Stimulated activated CD8-positive, alpha-beta memory T cell treated with anti-CD3 and anti-CD28 coated beads, Interleukin-15, amount 100 ng/mL, for 1 hour (primary cell): ENCODE data around the gene ZNF502.

Experiments
- DNase-seq: peaks from one replicate; pipeline ENCODE4 v3.0.0-alpha.2; 2020; ENCODE audit warnings: low read depth

ZNF502 gene

DNA sequence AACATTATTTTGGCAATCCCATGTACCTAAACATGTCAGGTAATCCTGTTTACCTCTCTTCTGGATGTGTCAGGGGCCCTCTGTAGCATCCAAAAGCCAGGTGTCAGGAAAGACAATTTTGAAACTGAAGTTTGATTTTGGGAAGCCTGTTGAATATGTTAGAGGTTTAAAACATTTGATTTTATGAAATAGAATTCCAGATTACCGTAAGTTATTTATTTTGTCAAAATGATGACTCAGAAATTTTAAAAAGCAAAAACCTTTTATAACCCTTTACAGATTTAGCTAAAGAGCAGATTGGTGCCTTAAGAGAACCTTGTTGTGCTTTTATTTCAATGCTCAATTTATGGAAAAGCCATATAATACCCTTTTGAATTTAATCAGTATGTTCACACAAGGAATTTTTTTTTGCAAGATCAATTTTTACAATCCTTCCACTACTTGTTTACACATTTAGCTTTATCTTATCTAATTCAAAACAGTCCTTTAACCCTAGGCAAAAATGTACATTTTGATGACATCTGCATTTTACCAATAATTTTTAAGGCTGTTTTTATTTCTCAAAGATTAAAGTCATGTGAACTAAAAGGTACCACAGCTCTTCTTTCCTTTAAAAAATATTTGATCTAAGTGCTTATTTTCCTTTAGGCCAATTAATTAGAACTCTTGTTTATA lies 59.1 kb downstream of the ZNF502 start:
- no peak for DNase-seq

DNA sequence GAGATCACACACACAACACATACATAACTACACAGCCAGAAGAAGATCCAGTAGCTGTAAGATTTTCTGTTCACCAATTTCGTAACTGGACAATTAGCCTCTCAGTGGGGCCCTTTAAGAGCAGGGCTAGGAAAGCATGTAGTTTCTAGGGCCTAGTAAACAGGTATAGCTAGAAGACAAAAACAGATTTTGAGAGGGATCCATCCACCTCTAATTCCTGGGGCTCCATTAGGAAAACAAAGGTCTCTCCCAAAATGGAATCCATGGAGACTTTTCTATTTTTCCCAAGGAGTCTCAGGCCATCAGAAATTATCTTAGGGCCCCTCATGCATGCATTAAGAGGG lies 59.6 kb downstream of the ZNF502 start:
- no peak for DNase-seq
